Fibroblast of villous mesenchyme (primary cell): ENCODE results near the gene HGFAC. TPM values are rescaled to one million over a fixed set of nuclear protein-coding genes. Genes with fewer than 3 reads are reported as not detected.

Experiments
- DNase-seq: peaks from one replicate; pipeline ENCODE4 v3.0.0-alpha.2; 2010; ENCODE audit warnings: low read depth
- H3K4me3 ChIP-seq: 2 replicates; pipeline ENCODE4 v1.5.1; 2011; ENCODE audit warnings: low read depth, mild to moderate bottlenecking, low read length
- total RNA-seq: library from RNA; depleted of rRNA; stranded (reverse); fragments of >200 nt; gene quantifications from 2 replicates; pipeline ENCODE4 v1.2.3, GENCODE V29; 2012
- TF ChIP-seq, protein P1 (sequence below): IDR thresholded peaks from 2 replicates; pipeline ENCODE4 v1.5.1; 2012; ENCODE audit warnings: low read depth, mild to moderate bottlenecking, low read length; ENCODE audit not compliant: insufficient read depth

HGFAC gene
- total RNA-seq, 1 donor = not detected

DNA sequence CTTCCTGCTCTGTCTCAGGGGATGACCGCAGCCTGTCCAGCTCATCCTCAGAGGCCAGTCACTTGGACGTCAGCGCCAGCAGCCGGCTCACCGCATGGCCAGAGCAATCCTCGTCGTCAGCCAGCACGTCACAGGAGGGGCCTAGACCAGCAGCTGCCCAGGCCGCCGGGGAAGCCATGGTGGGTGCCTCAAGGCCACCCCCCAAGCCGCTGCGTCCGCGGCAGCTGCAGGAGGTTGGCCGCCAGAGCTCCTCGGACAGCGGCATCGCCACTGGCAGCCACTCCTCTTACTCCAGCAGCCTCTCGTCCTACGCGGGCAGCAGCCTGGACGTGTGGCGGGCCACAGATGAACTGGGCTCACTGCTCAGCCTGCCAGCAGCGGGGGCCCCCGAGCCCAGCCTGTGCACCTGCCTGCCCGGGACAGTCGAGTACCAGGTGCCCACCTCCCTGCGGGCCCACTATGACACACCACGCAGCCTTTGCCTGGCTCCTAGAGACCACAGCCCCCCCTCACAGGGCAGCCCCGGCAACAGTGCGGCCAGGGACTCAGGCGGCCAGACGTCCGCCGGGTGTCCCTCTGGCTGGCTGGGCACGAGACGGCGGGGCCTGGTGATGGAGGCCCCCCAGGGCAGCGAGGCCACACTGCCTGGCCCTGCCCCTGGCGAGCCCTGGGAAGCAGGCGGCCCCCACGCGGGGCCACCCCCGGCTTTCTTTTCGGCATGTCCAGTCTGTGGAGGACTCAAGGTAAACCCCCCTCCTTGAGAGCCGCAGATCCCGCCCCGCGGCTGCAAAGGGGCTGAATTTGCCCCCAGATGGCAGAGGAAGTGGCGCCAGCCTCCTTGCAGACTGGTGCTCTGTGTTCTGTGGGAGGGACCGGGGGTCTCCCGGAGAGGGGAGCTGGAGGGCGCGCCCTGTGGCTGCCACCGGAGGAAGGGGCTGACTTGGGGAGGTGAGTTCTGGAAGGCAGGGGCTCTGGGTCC, 51.3 kb downstream of the HGFAC start:
- TF ChIP-seq, protein P1, sequence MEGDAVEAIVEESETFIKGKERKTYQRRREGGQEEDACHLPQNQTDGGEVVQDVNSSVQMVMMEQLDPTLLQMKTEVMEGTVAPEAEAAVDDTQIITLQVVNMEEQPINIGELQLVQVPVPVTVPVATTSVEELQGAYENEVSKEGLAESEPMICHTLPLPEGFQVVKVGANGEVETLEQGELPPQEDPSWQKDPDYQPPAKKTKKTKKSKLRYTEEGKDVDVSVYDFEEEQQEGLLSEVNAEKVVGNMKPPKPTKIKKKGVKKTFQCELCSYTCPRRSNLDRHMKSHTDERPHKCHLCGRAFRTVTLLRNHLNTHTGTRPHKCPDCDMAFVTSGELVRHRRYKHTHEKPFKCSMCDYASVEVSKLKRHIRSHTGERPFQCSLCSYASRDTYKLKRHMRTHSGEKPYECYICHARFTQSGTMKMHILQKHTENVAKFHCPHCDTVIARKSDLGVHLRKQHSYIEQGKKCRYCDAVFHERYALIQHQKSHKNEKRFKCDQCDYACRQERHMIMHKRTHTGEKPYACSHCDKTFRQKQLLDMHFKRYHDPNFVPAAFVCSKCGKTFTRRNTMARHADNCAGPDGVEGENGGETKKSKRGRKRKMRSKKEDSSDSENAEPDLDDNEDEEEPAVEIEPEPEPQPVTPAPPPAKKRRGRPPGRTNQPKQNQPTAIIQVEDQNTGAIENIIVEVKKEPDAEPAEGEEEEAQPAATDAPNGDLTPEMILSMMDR = no peak
- H3K4me3 ChIP-seq = no peak overlapping the region
- peak; percentile 3 for DNase-seq

- TF ChIP-seq, protein P1 = no peak
- H3K4me3 ChIP-seq = no peak overlapping the region
- DNase-seq = peak; percentile 2
These were observed 52.1 kb downstream of the HGFAC start for GRCh38 chr4:3493720-3494461.

DNA sequence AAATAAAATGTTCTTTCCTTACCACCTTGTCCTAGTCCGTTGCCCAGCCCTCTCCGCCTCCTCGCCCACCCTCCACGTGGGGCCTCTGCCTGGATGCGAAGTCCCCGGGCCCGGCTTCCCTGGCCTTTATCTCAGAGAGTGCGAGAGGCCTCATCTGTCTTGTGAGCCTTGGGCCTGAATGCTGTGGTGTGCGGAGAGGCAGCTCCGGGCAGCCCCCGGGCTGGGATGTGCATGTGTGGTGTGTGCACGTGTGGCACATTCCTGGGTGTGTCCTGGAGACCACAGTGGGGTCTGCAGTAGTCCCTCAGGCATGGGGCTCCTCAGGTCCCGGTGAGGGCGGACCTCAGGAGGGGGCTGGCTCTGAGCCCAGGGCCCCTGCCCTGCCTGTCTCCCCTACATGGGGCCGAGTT, 52.7 kb downstream of the HGFAC start:
- no peak for DNase-seq
- no peak overlapping the region for H3K4me3 ChIP-seq
- TF ChIP-seq, protein P1 = no peak

- no peak for DNase-seq
- TF ChIP-seq, protein P1 = no peak
- no peak overlapping the region for H3K4me3 ChIP-seq
These were observed 53.6 kb downstream of the HGFAC start for GRCh38 chr4:3495204-3495975.

GRCh38 chr4:3496021-3496420, 54.3 kb downstream of the HGFAC start:
- no peak for DNase-seq
- TF ChIP-seq, protein P1 = no peak
- no peak overlapping the region for H3K4me3 ChIP-seq

DNA sequence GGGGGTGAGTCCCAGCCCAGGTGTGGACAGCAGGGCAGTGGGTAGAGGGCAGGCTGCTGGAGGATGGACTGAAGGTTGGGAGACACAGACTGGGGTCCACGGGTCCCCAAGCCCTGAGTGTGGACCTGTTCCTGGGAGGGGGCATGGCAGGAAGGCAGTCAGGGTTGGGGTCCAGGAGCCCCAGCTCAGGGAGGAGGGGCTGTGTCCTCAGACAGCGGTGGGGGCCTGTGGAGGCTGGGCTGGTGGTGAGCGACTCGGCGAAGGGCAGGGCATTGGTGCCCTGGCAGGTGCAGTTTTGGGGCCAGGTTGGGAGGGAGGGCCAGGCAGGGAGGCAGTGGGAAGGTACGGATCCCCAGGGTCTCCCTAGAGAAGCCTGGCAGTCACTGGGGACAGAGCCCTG, 55.3 kb downstream of the HGFAC start:
- DNase-seq = no peak
- TF ChIP-seq, protein P1 = no peak
- H3K4me3 ChIP-seq = no peak overlapping the region
